PC-9 (cell line): ENCODE results near the gene UGT1A7. TPM values are rescaled to one million over a fixed set of nuclear protein-coding genes. Genes with fewer than 3 reads are reported as not detected.

ENCODE experiments used
- BruUV-seq: library from RNA; stranded (reverse); fragments of 400-500 nt; replicated peaks from 2 replicates; lab custom pipeline; 2021; lab: Mats Ljungman, UMichigan
- CTCF ChIA-PET: fragments of 300-600 bp; sonication (Branson Sonifier 250); formaldehyde crosslinking; loops from one replicate; lab custom pipeline; 2022; ENCODE audit warnings: antibody characterized with exemption; lab: Charles Lee
- POLR2A ChIA-PET: fragments of 300-600 bp; sonication (Branson Sonifier 250); formaldehyde crosslinking; loops from one replicate; lab custom pipeline; 2022; ENCODE audit warnings: antibody characterized with exemption; ENCODE audit not compliant: unreplicated experiment; lab: Charles Lee
- DNase-seq, 2 experiments: peaks; one replicate each; pipeline versions ENCODE4 v3.0.0 to v3.0.0-alpha.2; 2015 to 2022; ENCODE audit warnings: mixed read lengths in 1 of 2
- H2AFZ ChIP-seq: fragments of 200-600 bp; sonication (generic); 2 replicates; pipeline ENCODE4 v1.8.1; 2017; ENCODE audit warnings: antibody characterized with exemption
- H3F3A ChIP-seq: fragments of 200-600 bp; sonication (generic); 2 replicates; pipeline ENCODE4 v1.8.1; 2017; ENCODE audit warnings: antibody characterized with exemption, mild to moderate bottlenecking, low read depth; ENCODE audit not compliant: insufficient read depth
- H3K27ac ChIP-seq: fragments of 200-600 bp; sonication (generic); 2 replicates; pipeline ENCODE4 v1.6.1; 2016; ENCODE audit warnings: mixed run types
- H3K27me3 ChIP-seq: fragments of 200-600 bp; sonication (generic); 2 replicates; pipeline ENCODE4 v1.6.1; 2016; ENCODE audit warnings: low read depth, mixed run types; ENCODE audit not compliant: insufficient read depth
- H3K36me3 ChIP-seq: fragments of 200-600 bp; sonication (generic); 2 replicates; pipeline ENCODE4 v1.6.1; 2016; ENCODE audit warnings: low read depth, mixed run types
- H3K4me1 ChIP-seq: fragments of 200-600 bp; sonication (generic); replicated peaks from 2 replicates; pipeline ENCODE4 v1.6.1; 2016; ENCODE audit warnings: mixed run types; ENCODE audit not compliant: insufficient read depth
- H3K4me2 ChIP-seq: fragments of 200-600 bp; sonication (generic); 2 replicates; pipeline ENCODE4 v1.6.1; 2017; ENCODE audit warnings: mixed run types
- H3K4me3 ChIP-seq: fragments of 200-600 bp; sonication (generic); 2 replicates; pipeline ENCODE4 v1.6.1; 2016; ENCODE audit warnings: mixed run types
- H3K79me2 ChIP-seq: fragments of 200-600 bp; sonication (generic); 2 replicates; pipeline ENCODE4 v1.6.1; 2017; ENCODE audit warnings: low read depth, mixed run types
- H3K9me2 ChIP-seq: fragments of 200-600 bp; sonication (generic); 2 replicates; pipeline ENCODE4 v1.8.1; 2017; ENCODE audit warnings: mild to moderate bottlenecking; ENCODE audit not compliant: insufficient read depth
- H3K9me3 ChIP-seq: fragments of 200-600 bp; sonication (generic); 2 replicates; pipeline ENCODE4 v1.8.1; 2016; ENCODE audit warnings: low read depth; ENCODE audit not compliant: insufficient read depth
- H4K20me1 ChIP-seq: fragments of 200-600 bp; sonication (generic); 2 replicates; pipeline ENCODE4 v1.8.1; 2017; ENCODE audit not compliant: insufficient read depth
- EZH2 ChIP-seq: fragments of 200-600 bp; sonication (generic); IDR thresholded peaks from 2 replicates; pipeline ENCODE4 v1.8.0; 2017; ENCODE audit warnings: antibody characterized with exemption, low read depth
- intact Hi-C: fragments of 100-400 bp; cut with micrococcal nuclease; formaldehyde crosslinking; loops from one replicate; pipeline ENCODE4 v1.10.0; 2022; ENCODE audit not compliant: unreplicated experiment
- total RNA-seq: library from RNA; stranded (reverse); gene quantifications from 2 replicates; pipeline ENCODE4 v1.2.3, GENCODE V29; 2021
- TF ChIP-seq, protein P1 (sequence below): fragments of 200-600 bp; sonication (generic); conservative IDR thresholded peaks from 2 replicates; pipeline ENCODE4 v1.6.1; 2017; ENCODE audit warnings: mixed run types, antibody characterized with exemption, mild to moderate bottlenecking, moderate library complexity

The UGT1A7 gene
- total RNA-seq, 1 experiment from 2014 or later: 20.3 TPM

DNA sequence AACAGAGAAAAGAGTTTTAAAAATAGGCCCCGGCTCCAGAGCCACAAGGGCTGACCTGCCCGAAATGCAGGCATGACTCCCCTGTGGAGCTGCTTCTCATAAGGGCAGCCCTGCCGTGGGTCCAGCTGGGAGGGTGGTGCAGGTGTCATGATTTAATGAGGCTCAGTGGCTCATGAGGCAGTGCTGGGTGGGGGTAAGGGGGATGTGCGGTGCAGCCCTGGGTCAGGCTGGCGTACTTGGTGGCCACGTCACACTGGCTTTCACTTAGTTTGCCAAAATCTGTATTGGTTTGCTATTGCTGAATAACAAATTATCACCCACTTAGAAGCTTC is 139.0 kb downstream of the UGT1A7 start:
- TF ChIP-seq, protein P1, sequence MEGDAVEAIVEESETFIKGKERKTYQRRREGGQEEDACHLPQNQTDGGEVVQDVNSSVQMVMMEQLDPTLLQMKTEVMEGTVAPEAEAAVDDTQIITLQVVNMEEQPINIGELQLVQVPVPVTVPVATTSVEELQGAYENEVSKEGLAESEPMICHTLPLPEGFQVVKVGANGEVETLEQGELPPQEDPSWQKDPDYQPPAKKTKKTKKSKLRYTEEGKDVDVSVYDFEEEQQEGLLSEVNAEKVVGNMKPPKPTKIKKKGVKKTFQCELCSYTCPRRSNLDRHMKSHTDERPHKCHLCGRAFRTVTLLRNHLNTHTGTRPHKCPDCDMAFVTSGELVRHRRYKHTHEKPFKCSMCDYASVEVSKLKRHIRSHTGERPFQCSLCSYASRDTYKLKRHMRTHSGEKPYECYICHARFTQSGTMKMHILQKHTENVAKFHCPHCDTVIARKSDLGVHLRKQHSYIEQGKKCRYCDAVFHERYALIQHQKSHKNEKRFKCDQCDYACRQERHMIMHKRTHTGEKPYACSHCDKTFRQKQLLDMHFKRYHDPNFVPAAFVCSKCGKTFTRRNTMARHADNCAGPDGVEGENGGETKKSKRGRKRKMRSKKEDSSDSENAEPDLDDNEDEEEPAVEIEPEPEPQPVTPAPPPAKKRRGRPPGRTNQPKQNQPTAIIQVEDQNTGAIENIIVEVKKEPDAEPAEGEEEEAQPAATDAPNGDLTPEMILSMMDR: no peak
- no peak for TF ChIP-seq EZH2
- intact Hi-C loops: no loop called here
- H3K79me2 ChIP-seq: no peaks in the 10 kb centered on the region
- no peak overlapping the region for H3K4me3 ChIP-seq
- no peaks in the 10 kb centered on the region for H4K20me1 ChIP-seq
- H3K4me1 ChIP-seq: no peaks in the 10 kb centered on the region
- no peak overlapping the region for H2AFZ ChIP-seq
- H3K27me3 ChIP-seq: no peaks in the 10 kb centered on the region
- no TSS peak for BruUV-seq
- H3K9me3 ChIP-seq: no peaks in the 10 kb centered on the region
- POLR2A ChIA-PET: interaction anchor here (0.5 kb wide), 1 partner anchor 1003 kb away, joined by 4 read pairs; no protein-coding TSS in a partner anchor
- CTCF ChIA-PET: no interaction called here
- H3K9me2 ChIP-seq: no peaks in the 10 kb centered on the region
- H3F3A ChIP-seq: no peaks in the 10 kb centered on the region
- H3K27ac ChIP-seq: no peak overlapping the region
- H3K36me3 ChIP-seq: no peaks in the 10 kb centered on the region
- H3K4me2 ChIP-seq: no peak overlapping the region
- DNase-seq: no peak

DNA sequence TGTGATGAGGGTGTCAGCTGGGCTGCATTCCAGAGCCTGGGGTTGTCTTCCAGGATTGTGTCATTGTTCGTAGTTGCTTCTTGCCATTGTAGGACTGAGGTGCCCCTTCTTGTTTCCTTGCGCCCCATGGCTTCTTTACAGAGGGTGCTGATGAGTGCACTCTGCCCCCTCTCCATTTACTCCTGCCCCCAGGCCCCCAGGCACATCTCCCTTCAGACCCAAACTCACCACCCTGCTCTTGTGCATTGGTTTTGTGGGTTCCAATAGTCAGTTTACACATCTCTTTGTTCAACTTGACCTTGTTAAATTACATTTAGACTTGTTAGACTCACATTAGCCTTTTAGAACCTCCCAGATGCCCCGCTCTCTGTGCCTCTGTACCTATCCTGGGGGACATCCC is 139.5 kb downstream of the UGT1A7 start:
- CTCF ChIA-PET: no interaction called here
- no peaks in the 10 kb centered on the region for H3F3A ChIP-seq
- no peak overlapping the region for H3K4me2 ChIP-seq
- H3K4me3 ChIP-seq: no peak overlapping the region
- no peaks in the 10 kb centered on the region for H3K9me3 ChIP-seq
- no peak overlapping the region for H3K27ac ChIP-seq
- H3K79me2 ChIP-seq: no peaks in the 10 kb centered on the region
- POLR2A ChIA-PET: interaction anchor here (0.5 kb wide), 1 partner anchor 1003 kb away, joined by 4 read pairs; no protein-coding TSS in a partner anchor
- intact Hi-C loops: no loop called here
- no peaks in the 10 kb centered on the region for H3K27me3 ChIP-seq
- H3K4me1 ChIP-seq: no peaks in the 10 kb centered on the region
- H3K9me2 ChIP-seq: no peaks in the 10 kb centered on the region
- BruUV-seq: no TSS peak
- H4K20me1 ChIP-seq: no peaks in the 10 kb centered on the region
- TF ChIP-seq, protein P1: no peak
- no peak for TF ChIP-seq EZH2
- H2AFZ ChIP-seq: no peak overlapping the region
- H3K36me3 ChIP-seq: no peaks in the 10 kb centered on the region
- DNase-seq: no peak

DNA sequence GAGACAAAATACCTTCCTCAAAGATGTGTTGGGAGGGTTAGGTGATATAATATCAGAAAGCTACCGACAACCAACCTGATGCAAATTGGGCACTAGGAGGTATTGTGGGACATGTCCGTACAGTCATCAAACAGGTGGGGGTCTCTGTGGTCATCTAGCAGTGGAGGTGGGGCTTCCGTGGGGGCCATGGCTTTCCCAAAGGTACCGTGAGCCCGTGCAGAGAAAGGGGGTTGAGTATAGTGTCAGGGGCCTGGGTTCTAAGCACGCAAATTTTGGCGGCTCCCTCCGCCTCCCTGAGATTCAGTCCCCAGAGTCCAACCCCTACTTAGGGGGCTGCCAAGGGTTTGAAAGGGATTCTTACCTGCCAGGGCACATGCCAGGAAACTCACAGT is 140.0 kb downstream of the UGT1A7 start:
- no peaks in the 10 kb centered on the region for H3K9me3 ChIP-seq
- no peaks in the 10 kb centered on the region for H3K27me3 ChIP-seq
- TF ChIP-seq, protein P1: no peak
- no peak for TF ChIP-seq EZH2
- no peaks in the 10 kb centered on the region for H3K36me3 ChIP-seq
- no peak overlapping the region for H3K4me3 ChIP-seq
- intact Hi-C loops: no loop called here
- H3K79me2 ChIP-seq: no peaks in the 10 kb centered on the region
- H3K27ac ChIP-seq: no peak overlapping the region
- POLR2A ChIA-PET: no interaction called here
- no peaks in the 10 kb centered on the region for H3K9me2 ChIP-seq
- CTCF ChIA-PET: no interaction called here
- BruUV-seq: no TSS peak
- no peaks in the 10 kb centered on the region for H4K20me1 ChIP-seq
- no peak overlapping the region for H2AFZ ChIP-seq
- H3K4me1 ChIP-seq: no peaks in the 10 kb centered on the region
- no peaks in the 10 kb centered on the region for H3F3A ChIP-seq
- H3K4me2 ChIP-seq: no peak overlapping the region
- no peak for DNase-seq
